Neutrophil (primary cell): Measurements from ENCODE around the gene WDR27.

Experiments used
- H3K27ac ChIP-seq: fragments of 200-600 bp; sonication (generic); 2 replicates; pipeline ENCODE4 v1.5.1; 2016; ENCODE audit warnings: mild to moderate bottlenecking, moderate library complexity
- H3K27me3 ChIP-seq: fragments of 200-600 bp; sonication (generic); 2 replicates; pipeline ENCODE4 v1.6.0; 2016; ENCODE audit warnings: mild to moderate bottlenecking
- H3K36me3 ChIP-seq: fragments of 200-600 bp; sonication (generic); 2 replicates; pipeline ENCODE4 v1.5.1; 2017
- H3K4me1 ChIP-seq, 2 experiments: fragments of 200-600 bp in 1 of 2; sonication (generic) in 1 of 2; 1 replicate in 1 of 2; 2 replicates in 1 of 2; pipeline versions ENCODE4 v1.5.1 to v1.6.1; 2013 to 2016; ENCODE audit warnings: low read depth in 1 of 2, low read length in 1 of 2, mild to moderate bottlenecking in 1 of 2, moderate library complexity in 1 of 2; ENCODE audit not compliant: control insufficient read depth in 1 of 2, insufficient read depth in 1 of 2
- H3K4me3 ChIP-seq, 2 experiments: fragments of 200-600 bp in 1 of 2; sonication (generic) in 1 of 2; 1 replicate in 1 of 2; 2 replicates in 1 of 2; pipeline ENCODE4 v1.5.1; 2013 to 2016; ENCODE audit warnings: low read depth in 1 of 2, low read length in 1 of 2, mild to moderate bottlenecking in 1 of 2, moderate library complexity in 1 of 2
- H3K9me3 ChIP-seq: fragments of 200-600 bp; sonication (generic); 2 replicates; pipeline ENCODE4 v1.5.1; 2016
- CTCF ChIP-seq: fragments of 200-600 bp; sonication (generic); IDR thresholded peaks from 2 replicates; pipeline ENCODE4 v1.5.1; 2016; ENCODE audit warnings: antibody characterized with exemption

WDR27 gene

GRCh38 chr6:169420912-169421543 lies 280.8 kb downstream of the WDR27 start:
- Histone ChIP-seq H3K27me3 (no peaks in the 10 kb centered on the region), H3K4me3 (no peak overlapping the region), H3K27ac (no peak overlapping the region), H3K4me1 (no peaks in the 10 kb centered on the region), H3K9me3 (no peaks in the 10 kb centered on the region), H3K36me3 (no peaks in the 10 kb centered on the region)
- TF ChIP-seq CTCF: no peak

GRCh38 chr6:169417101-169417500 lies 284.7 kb downstream of the WDR27 start:
- Histone ChIP-seq H3K27ac (no peak overlapping the region), H3K4me1 (no peaks in the 10 kb centered on the region), H3K4me3 (no peak overlapping the region), H3K27me3 (no peaks in the 10 kb centered on the region), H3K9me3 (no peaks in the 10 kb centered on the region), H3K36me3 (no peaks in the 10 kb centered on the region)
- TF ChIP-seq CTCF: no peak

- Histone ChIP-seq H3K27me3 (no peaks in the 10 kb centered on the region), H3K36me3 (no peaks in the 10 kb centered on the region), H3K27ac (no peak overlapping the region), H3K9me3 (no peaks in the 10 kb centered on the region), H3K4me3 (no peak overlapping the region), H3K4me1 (no peaks in the 10 kb centered on the region)
- TF ChIP-seq CTCF: no peak
Measured at GRCh38 chr6:169416249-169416648, 285.6 kb downstream of the WDR27 start.

- TF ChIP-seq CTCF: no peak
- Histone ChIP-seq H3K9me3 (no peaks in the 10 kb centered on the region), H3K36me3 (no peaks in the 10 kb centered on the region), H3K4me1 (no peaks in the 10 kb centered on the region), H3K4me3 (no peak overlapping the region), H3K27me3 (no peaks in the 10 kb centered on the region), H3K27ac (no peak overlapping the region)
Measured at GRCh38 chr6:169415179-169415578, 286.6 kb downstream of the WDR27 start.

- H3K9me3 ChIP-seq: no peaks in the 10 kb centered on the region
- H3K36me3 ChIP-seq: no peaks in the 10 kb centered on the region
- no peaks in the 10 kb centered on the region for H3K4me1 ChIP-seq
- TF ChIP-seq CTCF: no peak
- H3K27me3 ChIP-seq: no peaks in the 10 kb centered on the region
- H3K4me3 ChIP-seq: no peak overlapping the region
- no peak overlapping the region for H3K27ac ChIP-seq
Measured at GRCh38 chr6:169411722-169412121, 290.1 kb downstream of the WDR27 start.

- H3K4me1 ChIP-seq: no peaks in the 10 kb centered on the region
- TF ChIP-seq CTCF: no peak
- H3K27ac ChIP-seq: no peak overlapping the region
- no peaks in the 10 kb centered on the region for H3K9me3 ChIP-seq
- H3K36me3 ChIP-seq: no peaks in the 10 kb centered on the region
- H3K27me3 ChIP-seq: no peaks in the 10 kb centered on the region
- no peak overlapping the region for H3K4me3 ChIP-seq
Measured at GRCh38 chr6:169411296-169411695, 290.5 kb downstream of the WDR27 start.
